HG02798 (cell line): ENCODE results near the gene LTV1.
A peak's percentile ranks its signal among the peaks of the same experiment; 100 is the strongest.
"Not testable (repeated sequence)": the region's sequence is repeated elsewhere in the genome, so short reads cannot be mapped to it uniquely, and the experiment has no call there.

Experiments used
- ATAC-seq: cut with Tn5 transposase; IDR thresholded peaks from one replicate; pipeline ENCODE4 v1.9.1; 2021; ENCODE audit warnings: mild to moderate bottlenecking; ENCODE audit not compliant: unreplicated experiment, poor library complexity

Gene LTV1, protein sequence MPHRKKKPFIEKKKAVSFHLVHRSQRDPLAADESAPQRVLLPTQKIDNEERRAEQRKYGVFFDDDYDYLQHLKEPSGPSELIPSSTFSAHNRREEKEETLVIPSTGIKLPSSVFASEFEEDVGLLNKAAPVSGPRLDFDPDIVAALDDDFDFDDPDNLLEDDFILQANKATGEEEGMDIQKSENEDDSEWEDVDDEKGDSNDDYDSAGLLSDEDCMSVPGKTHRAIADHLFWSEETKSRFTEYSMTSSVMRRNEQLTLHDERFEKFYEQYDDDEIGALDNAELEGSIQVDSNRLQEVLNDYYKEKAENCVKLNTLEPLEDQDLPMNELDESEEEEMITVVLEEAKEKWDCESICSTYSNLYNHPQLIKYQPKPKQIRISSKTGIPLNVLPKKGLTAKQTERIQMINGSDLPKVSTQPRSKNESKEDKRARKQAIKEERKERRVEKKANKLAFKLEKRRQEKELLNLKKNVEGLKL

DNA sequence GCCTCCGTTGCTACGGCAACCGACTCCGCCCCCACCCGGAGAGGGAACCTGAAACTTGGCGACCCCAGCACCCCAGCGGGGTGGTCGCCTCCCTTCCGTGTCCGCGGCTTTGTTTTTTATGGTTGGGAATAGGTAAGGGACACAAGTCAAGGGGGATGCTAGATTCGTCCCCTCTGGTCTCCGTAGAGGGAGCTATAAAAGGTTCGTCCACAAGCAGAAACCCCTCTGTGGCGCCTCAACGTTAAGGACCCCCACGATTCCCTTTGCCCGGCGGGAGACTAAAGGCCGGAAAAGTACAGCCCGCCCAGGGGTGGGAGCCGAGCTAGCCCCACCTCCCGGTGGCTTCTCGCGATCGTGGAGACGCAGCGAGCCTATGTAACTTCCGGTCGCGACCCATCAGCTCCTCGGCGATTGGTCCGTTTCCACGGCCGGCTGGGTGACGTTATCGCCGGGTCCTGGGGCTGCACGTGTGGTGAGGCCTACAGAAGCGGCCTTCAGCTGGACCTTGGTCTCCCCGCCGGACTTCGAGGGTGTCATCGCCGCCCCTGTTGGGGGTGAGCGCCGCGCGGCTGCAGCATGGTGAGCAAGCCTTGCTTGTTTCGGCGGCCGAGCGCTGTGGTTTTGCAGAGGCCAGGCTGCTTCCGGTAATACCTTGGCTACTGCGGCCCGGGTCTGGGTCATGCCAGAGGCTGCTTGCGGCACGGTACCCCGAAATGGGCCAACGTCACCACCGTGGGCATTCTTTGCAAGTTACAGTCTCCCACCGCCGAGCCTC lies at the start of gene LTV1:
TSS of gene LTV1 (plus strand) at position 437 of the 775 bp plus-strand sequence. CDS start at position 577, 140 bp downstream.
- ATAC-seq: peak; percentile 100

DNA sequence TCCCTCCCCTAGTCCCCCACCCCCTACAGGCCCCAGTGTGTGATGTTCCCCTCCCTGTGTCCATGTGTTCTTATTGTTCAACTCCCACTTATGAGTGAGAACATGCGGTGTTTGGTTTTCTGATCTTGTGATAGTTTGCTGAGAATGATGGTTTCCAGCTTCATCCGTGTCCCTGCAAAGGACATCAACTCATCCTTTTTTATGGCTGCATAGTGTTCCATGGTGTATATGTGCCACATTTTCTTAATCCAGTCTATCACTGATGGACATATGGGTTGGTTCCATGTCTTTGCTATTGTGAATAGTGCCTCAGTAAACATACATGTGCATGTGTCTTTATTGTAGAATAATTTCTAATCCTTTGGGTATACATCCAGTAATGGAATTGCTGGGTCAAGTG lies 46.6 kb upstream of the LTV1 start:
- ATAC-seq: not testable (repeated sequence)

DNA sequence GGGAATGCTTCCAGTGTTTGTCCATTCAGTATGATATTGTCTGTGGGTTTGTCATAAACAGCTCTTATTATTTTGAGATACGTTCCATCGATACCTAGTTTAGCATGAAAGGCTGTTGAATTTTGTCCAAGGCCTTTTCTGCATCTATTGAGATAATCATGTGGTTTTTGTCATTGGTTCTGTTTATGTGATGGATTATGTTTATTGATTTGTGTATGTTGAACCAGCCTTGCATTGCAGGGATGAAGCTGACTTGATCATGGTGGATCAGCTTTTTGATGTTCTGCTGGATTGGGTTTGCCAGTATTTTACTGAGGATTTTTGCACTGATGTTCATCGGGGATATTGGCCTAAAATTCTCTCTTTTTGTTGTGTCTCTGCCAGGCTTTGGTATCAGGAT lies 44.7 kb upstream of the LTV1 start:
- not testable (repeated sequence) for ATAC-seq

DNA sequence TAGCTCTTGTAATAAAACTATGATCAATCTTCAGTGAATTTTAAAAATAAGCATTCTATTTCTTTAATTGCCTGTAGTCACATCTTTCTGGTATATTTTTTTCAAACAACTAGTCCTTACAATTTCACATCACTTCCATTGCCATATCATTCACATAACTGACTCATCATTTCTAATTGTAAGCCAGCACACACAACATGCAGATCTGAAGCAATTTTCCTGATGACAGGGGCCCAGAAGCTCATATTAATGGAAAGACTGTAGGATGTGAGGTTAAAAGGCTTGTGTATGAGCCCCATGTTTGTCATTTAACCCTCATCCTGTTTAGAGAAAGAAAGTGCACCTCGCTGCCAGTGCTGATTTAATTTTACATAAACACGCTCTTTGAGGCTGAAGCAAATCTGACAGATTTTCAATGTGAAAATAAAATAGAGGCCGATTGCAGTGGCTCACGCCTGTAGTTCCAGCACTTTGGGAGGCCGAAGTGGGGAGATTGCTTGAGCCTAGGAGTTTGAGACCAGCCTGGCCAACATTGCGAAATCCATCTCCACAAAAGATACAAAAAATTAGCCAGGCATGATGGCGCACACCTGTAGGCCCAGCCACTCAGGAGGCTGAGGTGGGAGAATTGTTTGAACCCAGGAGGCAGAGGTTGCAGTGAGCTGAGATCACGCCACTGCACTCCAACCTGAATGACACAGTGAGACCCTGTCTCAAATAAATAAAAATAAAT lies 40.1 kb upstream of the LTV1 start:
- no peak for ATAC-seq

DNA sequence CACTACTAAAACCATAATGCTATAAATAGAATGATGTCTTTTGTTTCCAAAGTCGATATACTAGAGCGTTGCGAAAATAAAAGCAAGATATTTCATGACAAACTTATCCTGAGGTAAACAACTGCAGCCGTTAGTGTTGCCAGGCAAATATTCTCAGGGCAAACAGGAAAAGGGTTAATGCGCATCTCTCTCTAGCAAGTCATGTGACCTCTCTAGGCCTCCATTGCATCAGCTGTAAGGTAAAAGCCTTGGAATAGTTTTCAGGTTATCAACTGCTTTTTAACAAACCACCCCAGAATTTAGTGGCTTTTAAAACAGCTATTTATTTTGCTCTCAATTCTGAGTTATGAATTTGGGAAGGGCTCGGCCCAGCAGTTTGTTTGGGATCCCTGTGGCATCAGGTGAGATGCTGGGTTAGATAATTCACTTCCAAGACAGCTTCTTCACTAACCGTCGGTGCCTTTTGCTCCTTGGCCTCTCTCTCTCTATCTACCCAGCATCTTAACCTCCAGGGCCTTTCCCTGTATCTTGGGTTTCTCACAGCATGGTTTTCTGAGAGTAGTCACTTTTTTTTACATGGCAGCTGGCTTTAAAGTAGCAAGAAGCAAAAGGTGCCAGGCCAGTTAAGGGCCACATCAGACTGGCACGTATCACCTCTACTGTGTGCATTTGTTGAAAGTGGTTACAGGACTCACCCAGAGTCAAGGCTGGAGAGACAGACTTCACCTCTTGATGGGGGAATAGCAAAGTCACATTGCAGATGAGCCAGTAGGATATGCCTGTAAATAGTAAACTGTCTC lies 39.2 kb upstream of the LTV1 start:
- no peak for ATAC-seq

DNA sequence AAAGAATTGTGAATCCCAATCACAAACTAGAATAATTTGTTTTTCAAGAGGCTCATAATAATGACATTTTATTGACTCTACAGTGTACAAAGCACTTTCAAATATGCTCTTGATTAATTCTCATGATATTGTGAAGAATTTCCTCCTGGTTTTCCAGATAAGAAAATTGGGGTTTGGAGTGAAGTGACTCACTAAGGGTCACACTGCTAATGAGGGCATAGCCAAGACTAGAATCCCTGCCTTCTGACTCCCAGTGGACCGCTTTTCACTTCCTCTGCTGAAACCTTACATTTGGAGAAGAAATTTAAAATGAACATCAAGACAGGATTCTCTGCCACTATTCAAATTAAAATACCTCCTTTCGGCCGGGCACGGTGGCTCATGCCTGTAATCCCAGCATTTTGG lies 38.3 kb upstream of the LTV1 start:
- no peak for ATAC-seq

DNA sequence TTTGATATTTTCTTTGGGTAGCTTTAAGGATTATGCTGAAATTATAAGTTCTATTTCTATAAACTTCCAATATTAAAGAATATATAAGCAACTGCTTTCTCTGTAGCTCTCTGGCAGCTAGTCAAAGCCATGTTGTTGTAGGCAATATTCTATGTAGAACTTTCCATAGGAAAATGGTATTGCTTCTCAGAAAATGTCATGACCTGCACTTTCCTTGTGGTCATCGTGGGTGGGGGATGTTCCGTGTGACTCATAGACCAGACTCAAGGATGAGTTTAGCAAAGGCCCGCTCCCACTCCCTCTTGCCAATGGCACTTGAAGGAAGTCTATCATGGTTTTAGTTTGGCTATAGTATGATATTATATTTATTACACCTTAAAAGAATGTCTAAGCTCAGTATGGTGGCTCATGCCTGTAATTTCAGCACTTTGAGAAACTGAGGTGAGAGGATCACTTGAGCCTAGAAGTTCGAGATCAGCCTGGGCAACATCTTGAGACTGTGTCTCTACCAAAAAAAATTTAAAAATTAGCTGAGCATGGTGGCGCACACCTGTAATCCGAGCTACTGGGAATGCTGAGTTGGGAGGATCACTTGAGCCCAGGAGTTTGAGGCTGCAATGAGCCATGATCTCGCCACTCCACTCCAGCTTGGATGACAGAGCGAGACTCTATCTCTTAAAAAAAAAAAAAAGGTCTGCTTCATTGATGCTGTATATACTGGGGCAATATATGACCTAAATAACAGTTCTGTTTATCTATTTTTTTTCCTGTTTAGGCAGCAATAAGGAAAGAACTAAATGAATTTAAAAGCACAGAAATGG lies 36.6 kb upstream of the LTV1 start:
- ATAC-seq: no peak

DNA sequence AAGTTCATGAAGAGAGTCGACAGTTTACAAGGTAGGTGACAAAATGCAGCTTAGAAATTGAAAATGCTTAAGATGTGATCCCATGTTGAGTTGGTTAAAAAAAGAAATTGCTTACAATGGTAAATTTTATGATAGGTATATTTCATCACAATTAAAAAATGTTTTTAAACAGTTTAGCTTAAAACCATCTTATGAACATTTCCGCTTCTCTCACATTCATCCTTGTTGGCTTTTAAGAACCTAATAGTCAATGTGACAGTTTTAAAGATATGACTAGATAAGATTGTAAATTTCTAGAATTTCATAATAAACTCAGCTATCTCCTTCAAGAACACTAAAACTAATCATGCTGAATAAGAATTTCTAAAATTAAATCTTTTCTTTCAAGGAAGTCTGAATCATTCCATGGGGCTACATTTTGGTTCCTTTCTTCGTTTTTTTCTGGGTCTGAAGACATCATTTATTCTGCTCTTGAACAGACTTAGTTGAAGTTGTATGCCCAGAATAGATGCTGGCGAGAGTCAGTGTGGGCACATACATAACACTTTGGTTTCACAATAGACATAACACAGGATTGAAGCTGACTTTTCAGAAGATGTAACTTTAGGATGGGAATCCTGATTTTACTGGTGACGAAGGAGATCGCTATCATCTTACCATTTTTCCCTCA lies 35.9 kb upstream of the LTV1 start:
- ATAC-seq: no peak

DNA sequence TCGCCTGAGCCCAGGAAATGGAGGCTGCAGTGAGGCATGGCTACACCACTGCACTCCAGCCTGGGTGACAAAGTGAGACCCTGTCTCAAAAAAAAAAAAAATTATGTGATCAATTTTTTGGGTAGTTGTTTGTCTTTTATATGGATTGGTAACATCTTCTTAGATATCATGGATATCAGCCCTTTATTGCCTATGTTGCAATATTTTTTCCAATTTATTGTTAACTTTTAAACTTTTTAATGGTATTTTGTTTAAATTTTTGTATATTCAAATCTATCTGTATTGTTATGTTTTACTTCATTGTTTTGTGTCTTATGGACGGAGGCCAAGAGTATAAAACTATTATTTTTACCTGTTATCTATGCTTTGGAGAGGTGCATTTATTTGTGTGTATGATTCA lies 32.4 kb upstream of the LTV1 start:
- no peak for ATAC-seq

DNA sequence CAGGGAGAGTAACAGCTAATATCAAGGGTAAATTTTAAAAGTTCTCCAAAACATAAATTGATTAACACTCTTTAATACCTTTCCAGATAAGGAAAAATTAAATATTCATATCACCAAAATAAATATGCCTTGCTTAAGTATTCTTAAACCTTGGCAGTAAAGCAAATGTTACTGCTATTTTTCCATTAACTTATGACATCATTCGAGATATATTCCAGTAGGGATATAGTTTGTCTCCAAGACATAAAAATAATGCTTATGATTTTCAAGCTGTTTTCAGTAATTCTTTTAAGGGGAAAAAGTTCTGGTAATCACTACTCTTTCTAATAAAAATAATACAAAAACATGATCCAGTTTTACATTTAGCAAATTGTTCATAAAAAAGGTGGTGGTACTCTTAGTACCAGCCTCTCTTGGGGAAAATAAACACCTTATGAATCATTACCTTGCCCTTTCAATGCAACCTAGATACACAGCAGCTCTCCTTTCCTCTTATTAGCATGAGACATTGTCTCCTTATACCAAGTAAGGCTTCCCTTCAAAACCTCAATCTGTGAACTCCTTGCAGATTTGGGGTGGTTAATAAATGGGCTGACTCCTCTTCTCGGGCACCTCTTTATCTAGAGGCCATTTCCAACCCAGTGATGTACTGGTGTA lies 31.5 kb upstream of the LTV1 start:
- ATAC-seq: no peak

DNA sequence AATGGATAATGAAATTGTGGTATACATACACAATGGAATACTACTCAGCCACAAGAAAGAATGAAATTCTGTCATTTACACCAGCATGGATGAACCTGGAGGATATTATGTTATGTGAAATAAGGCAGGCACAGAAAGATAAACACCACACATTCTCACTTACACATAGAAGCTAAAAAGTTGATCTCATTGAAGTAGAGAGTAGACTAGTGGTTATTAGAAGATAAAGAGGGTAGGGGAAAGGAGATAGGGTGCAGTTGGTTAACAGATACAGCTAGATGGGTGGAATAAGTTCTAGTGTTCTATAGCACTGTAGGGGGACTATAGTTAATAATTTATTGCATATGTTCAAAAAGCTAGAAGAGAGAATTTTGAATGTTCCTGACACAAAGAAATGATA lies 25.5 kb upstream of the LTV1 start:
- ATAC-seq: no peak

DNA sequence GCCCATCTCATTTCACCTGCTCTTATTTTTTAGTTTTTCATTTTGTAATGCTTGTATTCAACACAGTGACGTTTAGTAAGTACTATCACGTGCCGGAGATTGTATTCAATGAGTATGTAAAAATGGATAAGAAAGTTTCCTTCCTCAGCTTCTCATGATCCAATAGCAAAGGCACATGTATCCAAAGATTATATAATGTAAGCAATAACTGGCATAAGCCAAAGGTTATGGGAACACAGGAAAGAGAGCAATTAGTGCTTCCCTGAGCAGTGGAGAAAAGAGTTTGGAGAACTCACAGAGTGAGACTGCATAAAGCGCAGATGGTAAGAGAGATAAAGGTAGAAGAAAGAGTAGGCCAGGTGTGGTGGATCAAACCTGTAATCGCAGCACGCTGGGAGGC lies 21.8 kb upstream of the LTV1 start:
- ATAC-seq: no peak

DNA sequence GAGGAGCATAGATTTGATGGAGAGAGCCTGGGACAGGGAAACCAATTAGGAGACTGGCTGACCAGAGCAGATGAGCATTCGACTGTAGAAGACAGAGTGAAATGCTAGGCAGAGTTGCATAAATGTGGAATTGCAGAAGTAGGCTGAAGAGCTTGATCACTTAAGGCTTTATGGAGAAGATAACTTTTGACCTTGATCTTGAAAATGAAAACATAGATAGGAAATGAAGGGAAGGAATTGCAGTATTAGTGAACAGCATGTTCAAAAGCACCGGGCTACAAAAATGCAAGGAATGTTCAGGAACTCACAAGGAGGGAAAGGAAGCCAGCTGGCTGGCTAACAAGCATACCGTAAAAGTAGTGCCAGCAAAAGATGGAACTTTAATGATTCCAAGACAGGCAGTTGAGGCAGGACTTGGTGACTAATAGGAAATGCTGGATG lies 20.5 kb upstream of the LTV1 start:
- ATAC-seq: no peak

DNA sequence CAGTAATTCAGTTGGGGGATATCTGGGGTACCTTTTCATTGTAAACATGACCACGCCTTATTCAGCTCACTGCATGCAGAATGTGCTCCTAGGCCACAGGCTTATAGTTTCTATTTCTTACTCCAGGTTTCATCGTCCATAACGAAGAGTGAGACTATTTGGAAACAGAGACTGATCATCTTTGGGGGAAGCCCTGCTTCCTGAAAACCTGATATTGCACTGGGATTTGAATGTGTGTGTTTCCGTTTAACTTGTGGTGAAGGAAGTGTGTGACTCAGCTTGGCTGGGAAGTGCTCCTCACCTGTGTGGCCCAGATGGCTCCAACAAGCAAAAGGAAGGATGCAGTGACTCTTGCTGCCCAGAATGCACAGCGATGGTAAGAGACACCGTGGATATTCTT lies 19.6 kb upstream of the LTV1 start:
- no peak for ATAC-seq

DNA sequence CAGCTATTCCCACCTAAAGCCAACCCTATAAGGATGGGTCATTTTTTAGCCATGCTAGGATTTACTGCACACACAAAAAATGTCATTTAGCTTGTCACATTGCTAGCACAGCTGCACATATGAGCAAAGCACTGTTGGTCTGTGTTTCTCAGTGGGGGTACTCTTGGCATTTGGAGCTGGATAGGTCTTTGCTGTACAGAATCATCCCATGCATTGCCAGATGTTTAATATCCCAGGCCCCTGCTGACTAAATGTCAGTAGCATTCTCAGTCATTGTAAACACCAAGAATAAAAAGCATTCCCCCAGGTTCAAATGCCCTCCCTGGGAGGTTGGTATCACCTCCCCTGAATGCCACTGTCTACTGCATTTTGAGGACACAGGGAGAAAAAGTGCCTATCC lies 14.6 kb upstream of the LTV1 start:
- no peak for ATAC-seq

DNA sequence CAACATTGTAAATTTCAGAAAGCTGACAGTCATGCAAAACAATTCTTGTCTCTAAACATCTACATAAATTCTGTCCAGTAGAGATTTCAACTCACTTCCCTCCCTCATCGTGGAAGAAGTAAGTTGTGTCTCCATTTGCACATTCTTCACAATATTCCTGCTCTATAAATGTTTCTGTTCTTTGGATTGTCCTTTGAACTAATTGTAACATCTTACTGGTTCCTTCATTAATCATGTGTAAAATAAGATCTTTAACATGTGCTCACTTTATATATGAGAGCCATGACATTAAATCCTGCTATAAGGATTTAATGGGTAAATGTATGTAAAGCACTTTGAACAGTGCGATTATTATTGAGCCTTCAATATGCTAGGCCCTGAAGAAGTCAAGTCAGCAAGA lies 7.0 kb upstream of the LTV1 start:
- no peak for ATAC-seq

DNA sequence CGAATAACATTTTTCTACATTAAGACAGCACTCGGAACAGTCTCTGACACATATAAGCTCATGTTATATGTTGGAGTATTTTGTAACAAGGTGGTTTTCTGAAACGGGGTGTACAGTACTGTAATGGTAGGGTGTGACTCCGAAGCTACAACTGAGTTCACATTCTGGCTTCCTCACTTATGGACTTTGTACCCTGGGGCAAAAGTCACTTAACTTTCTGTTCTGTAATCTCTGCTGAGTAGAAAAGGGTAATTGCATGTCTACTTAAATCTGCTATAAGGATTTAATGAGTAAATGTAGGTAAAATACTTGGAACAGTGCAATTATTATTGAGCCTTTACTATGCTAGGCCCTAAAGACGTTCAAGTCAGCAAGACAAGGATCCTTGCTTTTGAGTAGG lies 4.7 kb upstream of the LTV1 start:
- ATAC-seq: no peak

DNA sequence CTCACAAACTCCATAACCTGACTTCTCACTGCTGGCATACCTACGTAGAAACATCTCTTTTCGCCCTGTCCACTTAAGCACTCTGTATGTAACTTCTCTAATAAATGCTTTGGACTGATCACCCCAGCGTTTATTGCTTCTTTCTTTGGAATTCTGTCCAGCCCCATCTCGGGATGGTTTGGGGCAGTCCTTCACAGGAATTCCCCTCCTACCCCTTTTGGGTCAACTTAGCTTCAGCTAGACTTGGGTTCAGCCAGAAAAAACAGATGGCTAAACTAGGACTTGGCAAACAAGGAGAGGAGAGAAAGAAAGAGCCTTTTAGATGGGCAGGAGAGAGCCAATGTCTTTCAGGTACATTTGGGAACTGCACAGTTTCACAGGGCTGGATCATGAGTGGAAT lies 3.9 kb upstream of the LTV1 start:
- no peak for ATAC-seq
